Ovary (tissue), 9 donors: Measurements from ENCODE around the gene OSBPL2. TPM values are rescaled to one million over a fixed set of nuclear protein-coding genes. Genes with fewer than 3 reads are reported as not detected.

ENCODE experiments used
- DNase-seq, 5 donors: peaks; one replicate each; pipeline ENCODE4 v3.0.0-alpha.2; 2019 to 2020
- H3K27ac ChIP-seq, 2 donors: fragments of 200-600 bp; one replicate each; pipeline versions ENCODE4 v1.5.1 to v1.8.0; 2019 to 2022
- H3K27me3 ChIP-seq: fragments of 200-600 bp; one replicate; pipeline ENCODE4 v1.8.0; 2022
- H3K36me3 ChIP-seq: fragments of 200-600 bp; sonication (generic); one replicate; pipeline ENCODE4 v1.5.1; 2019
- H3K4me1 ChIP-seq: one replicate; pipeline ENCODE4 v1.8.1; 2013; ENCODE audit warnings: mild to moderate bottlenecking, moderate library complexity; ENCODE audit not compliant: insufficient read depth
- H3K4me3 ChIP-seq: fragments of 200-600 bp; sonication (generic); one replicate; pipeline ENCODE4 v1.5.1; 2017
- H3K9me3 ChIP-seq, 2 donors: fragments of 200-600 bp in 1 of 2; sonication (generic) in 1 of 2; one replicate each; pipeline versions ENCODE4 v1.5.1 to v1.8.1; 2013 to 2019; ENCODE audit warnings: mild to moderate bottlenecking in 1 of 2, moderate library complexity in 1 of 2
- CTCF ChIP-seq, 3 donors: fragments of 450-650 bp in 2 of 3; fragments of 200-600 bp in 1 of 3; IDR thresholded peaks; one replicate each; pipeline versions ENCODE4 v1.5.1 to v1.8.0; 2016 to 2022; ENCODE audit warnings: antibody characterized with exemption in 3 of 3, mild to moderate bottlenecking in 1 of 3
- EP300 ChIP-seq: sonication (generic); formaldehyde crosslinking; IDR thresholded peaks from one replicate; pipeline ENCODE4 v1.6.1; 2017; ENCODE audit warnings: antibody characterized with exemption
- POLR2A ChIP-seq: fragments of 450-650 bp; IDR thresholded peaks from one replicate; pipeline ENCODE4 v1.6.1; 2017; ENCODE audit warnings: antibody characterized with exemption, mild to moderate bottlenecking, moderate library complexity
- WGBS, 3 donors: extraction: QIAGEN DNeasy Blood & Tissue Kit in 1 of 3; methylation state at CpG; one replicate each; pipeline versions ENCODE4 v1.1.5 to v1.1.7; 2013 to 2017; 5-methylcytosine and 5-hydroxymethylcytosine counted together
- intact Hi-C, 4 donors: fragments of 100-400 bp; cut with DNase I; formaldehyde crosslinking; loops; one replicate each; pipeline versions ENCODE4 v1.11.0 to v1.15.1; 2022 to 2023
- polyA plus RNA-seq, 2 donors: library from polyadenylated mRNA; stranded (reverse); fragments of 200-250 nt in 1 of 2; fragments of 350-450 nt in 1 of 2; fragmentation: Illumina TruSeq in 1 of 2; extraction: RNeasy Lipid Tissue Mini Kit (QIAGEN cat#74804) in 1 of 2; gene quantifications; one replicate each; pipeline ENCODE4 v1.2.3, GENCODE V29; 2013 to 2014
- total RNA-seq, 7 donors: library from RNA; depleted of rRNA in 2 of 7; stranded (reverse); fragments of >200 nt in 2 of 7; fragmentation: NEBNext Ultra II Directional in 3 of 7; extraction: Animal tissue kit (Norgen Biotek cat#: 25700) in 3 of 7; gene quantifications; one replicate each; pipeline versions ENCODE4 v1.1.0 to v1.2.4, GENCODE V29; 2016 to 2023
- donor health status: DM: no; HTN: no; CAD: no; lungs with moderate emphysema.
- donor health status: DM: no; HTN: no; CAD: no.
- donor health status: Bipolar disorder and iron deficiency.
- donor health status: DM: yes; HTN: yes; CAD: no.
- donor health status: DM: no; HTN: no; CAD: no.
- donor health status: DM: yes; HTN: yes; CAD: no.

The OSBPL2 gene
- total and polyA plus RNA-seq, 9 donors, result 14.2 to 42.2 (median 34.4) TPM

GRCh38 chr20:62238569-62239277, 402 bp downstream of the OSBPL2 start:
- peak in 2 of 5 donors; percentile 50 to 53 for DNase-seq
- Histone ChIP-seq H3K27me3 (no peaks in the 10 kb centered on the region), H3K27ac (peak overlapping the region; percentile 59 to 62), H3K4me3 (peak overlapping the region; percentile 62), H3K36me3 (no peaks in the 10 kb centered on the region), H3K4me1 (peaks cover 15% of the 10 kb centered on the region), H3K9me3 (no peaks in the 10 kb centered on the region)
- intact Hi-C loops, result loop anchor here in 1 of 4 donors (5.0 kb wide), 1 partner anchor 149 kb away; the partner anchor contains the start of gene RPS21
- no peak for TF ChIP-seq CTCF (IDR thresholded peaks at IDR 0.05)
- WGBS, 3 donors, result 0 to 1% (median 0%) methylated on average over 23 to 70 of the region's 70 CpGs

- Histone ChIP-seq H3K4me1 (peaks cover 16% of the 10 kb centered on the region), H3K9me3 (no peaks in the 10 kb centered on the region), H3K4me3 (peak overlapping the region; percentile 62), H3K36me3 (no peaks in the 10 kb centered on the region), H3K27ac (peak overlapping the region; percentile 59 to 62), H3K27me3 (no peaks in the 10 kb centered on the region)
- WGBS, 3 donors, result 34 to 35% (median 34%) methylated on average over 23 of the region's 23 CpGs
- no peak for TF ChIP-seq CTCF (IDR thresholded peaks at IDR 0.05)
- no peak for TF ChIP-seq POLR2A
- TF ChIP-seq EP300, result no peak
- intact Hi-C loops, result loop anchor here in 1 of 4 donors (5.0 kb wide), 1 partner anchor 148 kb away; the partner anchor contains the start of gene RPS21
- DNase-seq, result peak in 1 of 5 donors; percentile 20
These were observed 1.1 kb downstream of the OSBPL2 start for GRCh38 chr20:62239278-62239879.

GRCh38 chr20:62240020-62240685, 1.8 kb downstream of the OSBPL2 start:
- Histone ChIP-seq H3K27ac (no peak overlapping the region), H3K4me1 (peaks cover 21% of the 10 kb centered on the region), H3K4me3 (no peak overlapping the region), H3K9me3 (no peaks in the 10 kb centered on the region), H3K27me3 (no peaks in the 10 kb centered on the region), H3K36me3 (no peaks in the 10 kb centered on the region)
- intact Hi-C loops, result no loop called here
- no peak for DNase-seq
- WGBS, 3 donors, result 93 to 94% (median 94%) methylated on average over 13 of the region's 13 CpGs
- TF ChIP-seq CTCF (IDR thresholded peaks at IDR 0.05), result no peak
- no peak for TF ChIP-seq POLR2A
- no peak for TF ChIP-seq EP300

GRCh38 chr20:62241506-62241905, 3.2 kb downstream of the OSBPL2 start:
- H3K4me1 ChIP-seq, result peaks cover 21% of the 10 kb centered on the region

More at GRCh38 chr20:62241506-62241905, 3.2 kb downstream of the OSBPL2 start:
- TF ChIP-seq POLR2A (no peak), CTCF (IDR thresholded peaks at IDR 0.05) (no peak), EP300 (no peak)
- Histone ChIP-seq H3K9me3 (no peaks in the 10 kb centered on the region), H3K27me3 (no peaks in the 10 kb centered on the region), H3K27ac (no peak overlapping the region), H3K4me3 (no peak overlapping the region), H3K36me3 (no peaks in the 10 kb centered on the region)
- 82 to 83% (median 83%) methylated on average over 10 of the region's 10 CpGs for WGBS, 3 donors
- intact Hi-C loops, result no loop called here
- no peak for DNase-seq
